Measurements from ENCODE around the gene LTB4R2. TPM values are rescaled to one million over a fixed set of nuclear protein-coding genes. Genes with fewer than 3 reads are reported as not detected.

The LTB4R2 gene
- total and polyA plus RNA-seq, 2 of the 8 experiments (the other 6 are each of a cell fraction or from before 2014, with no cell fraction given) = 5.3 to 6.7 TPM

DNA sequence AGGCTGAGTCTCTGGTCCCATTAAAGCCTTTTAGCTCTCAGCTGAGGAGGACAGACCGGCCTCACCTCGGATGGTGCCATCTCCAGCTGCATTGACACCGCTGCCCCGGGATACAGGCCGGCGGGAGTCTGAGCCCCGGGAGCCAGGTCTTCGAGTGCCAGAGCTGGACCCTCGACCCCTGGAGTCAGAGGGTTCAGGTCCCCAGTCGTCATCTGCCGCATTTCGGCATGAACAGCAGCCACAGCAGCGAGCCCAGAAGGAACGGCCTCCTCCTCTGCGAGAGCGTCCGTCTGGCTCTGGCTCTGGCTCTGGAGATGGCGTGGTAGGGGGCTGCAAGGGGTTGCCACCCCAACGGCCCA lies 48.0 kb upstream of the LTB4R2 start:
- CTCF ChIA-PET (ENCODE audit: partially characterized antibody) = interaction anchor here (0.6 to 6.2 kb wide), 13 partner anchors 8 to 1286 kb away, joined by 3 to 30 read pairs (median 5); partner anchors contain the start of genes RABGGTA and TINF2
- H2BK120ac ChIP-seq (replicated peaks; ENCODE audit: low read depth, low read length) = no peak overlapping the region
- no peak overlapping the region for H3K27ac ChIP-seq (ENCODE audit: low read depth, low read length)
- no peaks in the 10 kb centered on the region for H3K23me2 ChIP-seq (ENCODE audit: low read depth, low read length)
- H3K56ac ChIP-seq (replicated peaks; ENCODE audit: insufficient read length, low read depth, low read length) = no peak overlapping the region
- no peak overlapping the region for H3K23ac ChIP-seq (ENCODE audit: insufficient read length)
- POLR2A ChIA-PET (ENCODE audit: partially characterized antibody) = interaction anchor here (0.8 to 2.5 kb wide), 9 partner anchors 9 to 68 kb away, joined by 3 to 13 read pairs (median 4); partner anchors contain the start of genes RABGGTA, TINF2 and TM9SF1
- no peak overlapping the region for H3K14ac ChIP-seq (ENCODE audit: insufficient read length)
- H3K4me3 ChIP-seq (ENCODE audit: extremely low read depth in 1 of 4, insufficient read depth in 2 of 4, low read depth in 3 of 4, low read length in 4 of 4) = no peak overlapping the region
- H3K4me1 ChIP-seq (replicated peaks in 1 of 4; ENCODE audit: control insufficient read depth in 3 of 4, insufficient read depth in 4 of 4, low read length in 3 of 4) = peaks cover 0 to 2% (median 0%) of the 10 kb centered on the region in 4 experiments; a peak in 1 of 7 replicates
- H4K8ac ChIP-seq (ENCODE audit: extremely low read depth, insufficient read depth, low read length) = no peak overlapping the region
- H3K4me2 ChIP-seq (ENCODE audit: insufficient read depth in 1 of 2, low read depth in 2 of 2, low read length in 2 of 2) = no peak overlapping the region
- H3K9me3 ChIP-seq (ENCODE audit: insufficient read depth in 2 of 2, low read depth in 1 of 2, low read length in 1 of 2) = no peaks in the 10 kb centered on the region
- no peak overlapping the region for H2BK15ac ChIP-seq (ENCODE audit: low read length)
- H4K91ac ChIP-seq (replicated peaks; ENCODE audit: insufficient read length, low read length) = no peak overlapping the region
- no peak overlapping the region for H2AFZ ChIP-seq (ENCODE audit: low read length)
- no peaks in the 10 kb centered on the region; a peak in 3 of 8 replicates for H3K36me3 ChIP-seq (ENCODE audit: control insufficient read depth in 2 of 4, insufficient read depth in 4 of 4, low read length in 3 of 4)
- no peak overlapping the region for H2BK5ac ChIP-seq (ENCODE audit: low read depth, low read length)
- H4K20me1 ChIP-seq (replicated peaks in 1 of 2; ENCODE audit: control insufficient read depth in 1 of 2, insufficient read depth in 2 of 2, low read length in 2 of 2) = peaks cover 0 to 2% of the 10 kb centered on the region in 2 experiments
- DNase-seq (ENCODE audit: low read depth in 1 of 2, low spot score in 2 of 2) (no peak), FAIRE-seq (no peak)
- H4K5ac ChIP-seq (ENCODE audit: insufficient read length, low read depth, low read length) = no peak overlapping the region
- no peaks in the 10 kb centered on the region; a peak in 1 of 7 replicates for H3K27me3 ChIP-seq (replicated peaks in 1 of 4; ENCODE audit: control insufficient read depth in 3 of 4, extremely low read depth in 1 of 4, insufficient read depth in 3 of 4, low read length in 3 of 4)
- WGBS, 2 experiments (ENCODE audit: extremely low coverage in 1 of 2, insufficient coverage in 1 of 2, insufficient read length in 1 of 2, insufficient replicate concordance in 2 of 2, low coverage in 1 of 2, low lambda C conversion rate in 2 of 2, missing lambda C conversion rate in 1 of 2) = 92% methylated on average over 19 of the region's 19 CpGs; no CpG with 5 or more reads in 1 of the 2 experiments
- H2BK20ac ChIP-seq (ENCODE audit: low read length) = no peak overlapping the region
- H3K79me2 ChIP-seq (ENCODE audit: control insufficient read depth in 1 of 2, insufficient read depth in 2 of 2, low read length in 2 of 2) = no peaks in the 10 kb centered on the region
- H2BK12ac ChIP-seq (ENCODE audit: low read depth, low read length) = no peak overlapping the region
- H3K4ac ChIP-seq (replicated peaks; ENCODE audit: insufficient read length, low read depth, low read length) = no peak overlapping the region
- no peak overlapping the region for H3K18ac ChIP-seq (ENCODE audit: extremely low read depth, low read length)
- H2AK5ac ChIP-seq (ENCODE audit: low read depth, low read length) = no peak overlapping the region
- H3K9ac ChIP-seq (replicated peaks in 1 of 4; ENCODE audit: extremely low read depth in 1 of 4, low read depth in 3 of 4, low read length in 3 of 4) = no peak overlapping the region
- no peaks in the 10 kb centered on the region for H3K79me1 ChIP-seq (ENCODE audit: low read depth, low read length)
- TF ChIP-seq KDM5A (IDR thresholded peaks at IDR 0.05; ENCODE audit: low read length) = no peak
- no peak for TF ChIP-seq KDM4A (IDR thresholded peaks at IDR 0.05; ENCODE audit: low read depth, low read length, severe bottlenecking)
- no peak for TF ChIP-seq BACH1 (IDR thresholded peaks at IDR 0.05; ENCODE audit: low read length)
- no peak for TF ChIP-seq RXRA (IDR thresholded peaks at IDR 0.05; ENCODE audit: insufficient read depth, low read depth, low read length)
- TF ChIP-seq, protein P1, sequence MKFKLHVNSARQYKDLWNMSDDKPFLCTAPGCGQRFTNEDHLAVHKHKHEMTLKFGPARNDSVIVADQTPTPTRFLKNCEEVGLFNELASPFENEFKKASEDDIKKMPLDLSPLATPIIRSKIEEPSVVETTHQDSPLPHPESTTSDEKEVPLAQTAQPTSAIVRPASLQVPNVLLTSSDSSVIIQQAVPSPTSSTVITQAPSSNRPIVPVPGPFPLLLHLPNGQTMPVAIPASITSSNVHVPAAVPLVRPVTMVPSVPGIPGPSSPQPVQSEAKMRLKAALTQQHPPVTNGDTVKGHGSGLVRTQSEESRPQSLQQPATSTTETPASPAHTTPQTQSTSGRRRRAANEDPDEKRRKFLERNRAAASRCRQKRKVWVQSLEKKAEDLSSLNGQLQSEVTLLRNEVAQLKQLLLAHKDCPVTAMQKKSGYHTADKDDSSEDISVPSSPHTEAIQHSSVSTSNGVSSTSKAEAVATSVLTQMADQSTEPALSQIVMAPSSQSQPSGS (IDR thresholded peaks at IDR 0.05; ENCODE audit: low read length) = no peak
- no peak for TF ChIP-seq CEBPB (IDR thresholded peaks at IDR 0.05; ENCODE audit: low read depth, low read length)
- TF ChIP-seq, protein P2, sequence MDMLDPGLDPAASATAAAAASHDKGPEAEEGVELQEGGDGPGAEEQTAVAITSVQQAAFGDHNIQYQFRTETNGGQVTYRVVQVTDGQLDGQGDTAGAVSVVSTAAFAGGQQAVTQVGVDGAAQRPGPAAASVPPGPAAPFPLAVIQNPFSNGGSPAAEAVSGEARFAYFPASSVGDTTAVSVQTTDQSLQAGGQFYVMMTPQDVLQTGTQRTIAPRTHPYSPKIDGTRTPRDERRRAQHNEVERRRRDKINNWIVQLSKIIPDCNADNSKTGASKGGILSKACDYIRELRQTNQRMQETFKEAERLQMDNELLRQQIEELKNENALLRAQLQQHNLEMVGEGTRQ (IDR thresholded peaks at IDR 0.05; ENCODE audit: low read length) = no peak
- TF ChIP-seq CBX5 (IDR thresholded peaks at IDR 0.05; ENCODE audit: low read depth, low read length) = no peak
- TF ChIP-seq ASH2L (IDR thresholded peaks at IDR 0.05; ENCODE audit: low read length) = no peak
- TF ChIP-seq CHD1 (IDR thresholded peaks at IDR 0.05; ENCODE audit: low read depth, low read length) = no peak
- TF ChIP-seq GABPA (IDR thresholded peaks at IDR 0.05; ENCODE audit: borderline replicate concordance, insufficient read depth, low read length) = no peak
- TF ChIP-seq EZH2 (IDR thresholded peaks at IDR 0.05; ENCODE audit: low read depth, low read length, severe bottlenecking) = no peak
